Smooth muscle cell (in vitro differentiated cells): ENCODE results near the gene IL10. TPM values are rescaled to one million over a fixed set of nuclear protein-coding genes. Genes with fewer than 3 reads are reported as not detected.
A peak's percentile ranks its signal among the peaks of the same experiment; 100 is the strongest.

ENCODE experiments used
- DNase-seq: peaks from one replicate; lab custom pipeline; 2025; ENCODE audit not compliant: unreplicated experiment; lab: John Stamatoyannopoulos, UW
- H2AFZ ChIP-seq: fragments of 200-600 bp; sonication (generic); 2 replicates; pipeline ENCODE4 v1.6.0; 2016; ENCODE audit warnings: antibody characterized with exemption, low read depth, mild to moderate bottlenecking
- H3F3A ChIP-seq: fragments of 200-600 bp; sonication (generic); 2 replicates; pipeline ENCODE4 v1.6.0; 2017; ENCODE audit warnings: antibody characterized with exemption, low read depth
- H3K27ac ChIP-seq: fragments of 200-600 bp; sonication (generic); 2 replicates; pipeline ENCODE4 v1.5.1; 2016; ENCODE audit warnings: low read depth, mild to moderate bottlenecking
- H3K27me3 ChIP-seq: fragments of 200-600 bp; sonication (generic); 2 replicates; pipeline ENCODE4 v1.6.1; 2016; ENCODE audit warnings: low read depth, mild to moderate bottlenecking
- H3K36me3 ChIP-seq: fragments of 200-600 bp; sonication (generic); 2 replicates; pipeline ENCODE4 v1.5.1; 2016; ENCODE audit warnings: low read depth
- H3K4me1 ChIP-seq: fragments of 200-600 bp; sonication (generic); 2 replicates; pipeline ENCODE4 v1.5.1; 2016; ENCODE audit warnings: low read depth
- H3K4me2 ChIP-seq: fragments of 200-600 bp; sonication (generic); 2 replicates; pipeline ENCODE4 v1.6.0; 2016; ENCODE audit warnings: mild to moderate bottlenecking
- H3K4me3 ChIP-seq: fragments of 200-600 bp; sonication (generic); 2 replicates; pipeline ENCODE4 v1.5.1; 2016; ENCODE audit warnings: mild to moderate bottlenecking
- H3K79me2 ChIP-seq: fragments of 200-600 bp; sonication (generic); 2 replicates; pipeline ENCODE4 v1.6.0; 2016; ENCODE audit warnings: low read depth, mild to moderate bottlenecking
- H3K9ac ChIP-seq: fragments of 200-600 bp; sonication (generic); 2 replicates; pipeline ENCODE4 v1.6.0; 2016; ENCODE audit warnings: low read depth
- H3K9me3 ChIP-seq: fragments of 200-600 bp; sonication (generic); replicated peaks from 2 replicates; pipeline ENCODE4 v1.5.1; 2016; ENCODE audit warnings: low read depth
- H4K20me1 ChIP-seq: fragments of 200-600 bp; sonication (generic); 2 replicates; pipeline ENCODE4 v1.6.0; 2016; ENCODE audit warnings: low read depth
- WGBS: methylation state at CpG from one replicate; pipeline ENCODE4 v1.1.7; 2016; ENCODE audit warnings: low lambda C conversion rate; 5-methylcytosine and 5-hydroxymethylcytosine counted together
- polyA plus RNA-seq: library from polyadenylated mRNA; unstranded; fragments of >200 nt; fragmentation: Nextera tagmentation; extraction: Ambion mirVana; gene quantifications from 2 replicates; pipeline ENCODE4 v1.2.1, GENCODE V29; 2016
- total RNA-seq: library from RNA; depleted of rRNA; stranded (reverse); fragments of >200 nt; gene quantifications from 2 replicates; pipeline ENCODE4 v1.2.3, GENCODE V29; 2014
- TF ChIP-seq, protein P1 (sequence below): fragments of 200-600 bp; sonication (generic); IDR thresholded peaks from 2 replicates; pipeline ENCODE4 v1.5.1; 2017; ENCODE audit warnings: borderline replicate concordance, mild to moderate bottlenecking, antibody characterized with exemption; ENCODE audit not compliant: insufficient read depth, poor library complexity, severe bottlenecking

IL10 gene
- total and polyA plus RNA-seq, 2 experiments from 2014 or later, result 1.2 to 2.2 TPM

- H3K9me3 ChIP-seq, result no peaks in the 10 kb centered on the region
- H3K79me2 ChIP-seq, result no peaks in the 10 kb centered on the region
- 80% methylated on average over 7 of the region's 7 CpGs for WGBS
- H3K36me3 ChIP-seq, result no peaks in the 10 kb centered on the region
- TF ChIP-seq, protein P1, sequence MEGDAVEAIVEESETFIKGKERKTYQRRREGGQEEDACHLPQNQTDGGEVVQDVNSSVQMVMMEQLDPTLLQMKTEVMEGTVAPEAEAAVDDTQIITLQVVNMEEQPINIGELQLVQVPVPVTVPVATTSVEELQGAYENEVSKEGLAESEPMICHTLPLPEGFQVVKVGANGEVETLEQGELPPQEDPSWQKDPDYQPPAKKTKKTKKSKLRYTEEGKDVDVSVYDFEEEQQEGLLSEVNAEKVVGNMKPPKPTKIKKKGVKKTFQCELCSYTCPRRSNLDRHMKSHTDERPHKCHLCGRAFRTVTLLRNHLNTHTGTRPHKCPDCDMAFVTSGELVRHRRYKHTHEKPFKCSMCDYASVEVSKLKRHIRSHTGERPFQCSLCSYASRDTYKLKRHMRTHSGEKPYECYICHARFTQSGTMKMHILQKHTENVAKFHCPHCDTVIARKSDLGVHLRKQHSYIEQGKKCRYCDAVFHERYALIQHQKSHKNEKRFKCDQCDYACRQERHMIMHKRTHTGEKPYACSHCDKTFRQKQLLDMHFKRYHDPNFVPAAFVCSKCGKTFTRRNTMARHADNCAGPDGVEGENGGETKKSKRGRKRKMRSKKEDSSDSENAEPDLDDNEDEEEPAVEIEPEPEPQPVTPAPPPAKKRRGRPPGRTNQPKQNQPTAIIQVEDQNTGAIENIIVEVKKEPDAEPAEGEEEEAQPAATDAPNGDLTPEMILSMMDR, result no peak
- H3K27ac ChIP-seq, result no peak overlapping the region
- no peak overlapping the region for H3K9ac ChIP-seq
- no peaks in the 10 kb centered on the region for H3F3A ChIP-seq
- no peak overlapping the region for H3K4me3 ChIP-seq
- H3K27me3 ChIP-seq, result no peaks in the 10 kb centered on the region
- H3K4me1 ChIP-seq, result no peaks in the 10 kb centered on the region
- H3K4me2 ChIP-seq, result no peak overlapping the region
- no peaks in the 10 kb centered on the region for H4K20me1 ChIP-seq
- no peak for DNase-seq
- H2AFZ ChIP-seq, result no peak overlapping the region
These were observed 5.7 kb upstream of the IL10 start for GRCh38 chr1:206778031-206778430.

DNA sequence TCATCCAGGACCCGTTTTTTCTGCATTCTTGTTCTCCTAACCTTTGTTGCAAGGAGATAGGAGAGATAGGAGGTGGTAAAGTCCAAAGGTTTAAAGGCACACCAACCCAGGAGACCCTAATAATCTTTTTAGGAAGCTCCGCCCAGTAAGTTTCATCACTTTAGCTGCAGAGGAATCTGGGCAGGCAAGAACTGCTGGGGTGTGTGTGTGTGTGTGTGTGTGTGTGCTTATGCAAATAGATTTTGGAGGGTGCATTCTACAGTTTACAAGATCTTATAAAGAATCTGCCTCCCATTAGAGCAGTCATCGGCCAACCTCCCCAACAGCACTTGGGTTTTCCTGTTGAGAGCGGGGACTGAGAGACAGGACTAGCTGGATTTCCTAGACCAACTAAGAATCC is 3.9 kb upstream of the IL10 start:
- H3F3A ChIP-seq, result no peaks in the 10 kb centered on the region
- H3K27ac ChIP-seq, result no peak overlapping the region
- no peaks in the 10 kb centered on the region for H3K9me3 ChIP-seq
- TF ChIP-seq, protein P1, result no peak
- no peaks in the 10 kb centered on the region for H4K20me1 ChIP-seq
- H3K4me3 ChIP-seq, result no peak overlapping the region
- no peaks in the 10 kb centered on the region for H3K27me3 ChIP-seq
- no peak overlapping the region for H3K9ac ChIP-seq
- WGBS, result 64% methylated on average over 4 of the region's 4 CpGs
- H3K4me2 ChIP-seq, result no peak overlapping the region
- H3K79me2 ChIP-seq, result no peaks in the 10 kb centered on the region
- no peak for DNase-seq
- peaks cover 5% of the 10 kb centered on the region for H3K4me1 ChIP-seq
- H2AFZ ChIP-seq, result no peak overlapping the region
- no peaks in the 10 kb centered on the region for H3K36me3 ChIP-seq

DNA sequence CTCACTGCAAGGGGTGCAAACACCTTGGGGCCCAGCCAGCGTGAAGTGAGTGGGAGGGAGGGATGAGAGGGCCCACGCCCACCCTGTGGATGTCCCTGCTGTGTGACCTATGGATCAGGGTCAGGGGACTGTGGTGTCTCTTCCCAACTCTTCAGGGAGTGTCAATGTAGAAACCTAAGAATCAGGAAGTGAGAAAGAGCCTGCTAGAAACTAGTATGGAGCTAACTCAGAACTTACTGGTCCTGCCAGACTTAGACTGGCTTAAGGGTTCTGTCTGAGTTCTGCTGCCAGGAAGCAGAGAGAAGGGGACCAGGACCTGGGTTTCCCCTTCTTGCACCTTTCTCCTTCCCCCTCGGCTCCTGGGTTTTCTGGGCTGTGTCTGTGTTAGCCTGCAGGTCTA is 1.8 kb upstream of the IL10 start:
- no peaks in the 10 kb centered on the region for H3F3A ChIP-seq
- TF ChIP-seq, protein P1, result no peak
- H3K79me2 ChIP-seq, result no peaks in the 10 kb centered on the region
- H3K36me3 ChIP-seq, result no peaks in the 10 kb centered on the region
- no peak overlapping the region for H3K4me2 ChIP-seq
- no peak overlapping the region for H2AFZ ChIP-seq
- H3K9ac ChIP-seq, result no peak overlapping the region
- 84% methylated on average over 3 of the region's 3 CpGs for WGBS
- no peak overlapping the region for H3K27ac ChIP-seq
- no peak overlapping the region for H3K4me3 ChIP-seq
- H3K27me3 ChIP-seq, result no peaks in the 10 kb centered on the region
- DNase-seq, result no peak
- peaks cover 21% of the 10 kb centered on the region for H3K4me1 ChIP-seq
- H4K20me1 ChIP-seq, result no peaks in the 10 kb centered on the region
- no peaks in the 10 kb centered on the region for H3K9me3 ChIP-seq

- H4K20me1 ChIP-seq, result no peaks in the 10 kb centered on the region
- H3K4me3 ChIP-seq, result no peak overlapping the region
- no peaks in the 10 kb centered on the region for H3K36me3 ChIP-seq
- no peaks in the 10 kb centered on the region for H3K9me3 ChIP-seq
- peak overlapping the region; percentile 65 for H3K27ac ChIP-seq
- 85% methylated on average over 4 of the region's 4 CpGs for WGBS
- no peak for DNase-seq
- no peaks in the 10 kb centered on the region for H3K27me3 ChIP-seq
- peaks cover 21% of the 10 kb centered on the region for H3K4me1 ChIP-seq
- H3K9ac ChIP-seq, result no peak overlapping the region
- TF ChIP-seq, protein P1, result no peak
- no peak overlapping the region for H2AFZ ChIP-seq
- H3K79me2 ChIP-seq, result no peaks in the 10 kb centered on the region
- peak overlapping the region; percentile 81 for H3K4me2 ChIP-seq
- H3F3A ChIP-seq, result peaks cover 8% of the 10 kb centered on the region
These were observed 979 bp downstream of the IL10 start for GRCh38 chr1:206771338-206771692.
